ENCODE data around the gene WIPF2. TPM values are rescaled to one million over a fixed set of nuclear protein-coding genes. Genes with fewer than 3 reads are reported as not detected.

WIPF2 gene
- polyA plus RNA-seq, 2 of the 4 experiments (the other 2 are of a cell fraction) = 13.8 to 21.5 TPM

- DNase-seq (ENCODE audit: low read depth in 1 of 2, low spot score in 1 of 2) (peak in 1 of 2 experiments; percentile 46), FAIRE-seq (no peak), ATAC-seq (peak in 1 of 2 experiments; percentile 42; a peak in 2 of 6 replicates)
- H3K27ac ChIP-seq = no peak overlapping the region
- H3K9me3 ChIP-seq = no peaks in the 10 kb centered on the region
- ChIA-PET POLR2A (no interaction called here), CTCF (interaction anchor here (1.1 to 50.4 kb wide), 13 partner anchors 1 to 288 kb away, joined by 3 to 2395 read pairs (median 5); partner anchors contain the start of genes CDC6, GJD3 and RARA)
- H3K4me3 ChIP-seq = no peak overlapping the region
- 64% methylated on average over 4 of the region's 4 CpGs for WGBS (ENCODE audit: missing lambda C conversion rate)
- no peak overlapping the region for H3K4me2 ChIP-seq
- TF ChIP-seq USF2 (IDR thresholded peaks at IDR 0.05) (no peak), SMC3 (IDR thresholded peaks at IDR 0.05) (peak; percentile 74), RAD21 (conservative IDR thresholded peaks at IDR 0.05 in 1 of 2, IDR thresholded peaks at IDR 0.05 in 1 of 2) (peak; percentile 69 to 73), FOXS1 (CRISPR knock-in tag; IDR thresholded peaks at IDR 0.05) (no peak), CEBPB (IDR thresholded peaks at IDR 0.05) (no peak), HEYL (CRISPR knock-in tag; IDR thresholded peaks at IDR 0.05) (no peak), CTCF (IDR thresholded peaks at IDR 0.05) (peak; percentile 62), EHMT2 (IDR thresholded peaks at IDR 0.05; ENCODE audit: low read depth) (no peak), HOXA7 (CRISPR knock-in tag; IDR thresholded peaks at IDR 0.05) (no peak)
- peaks cover 19% of the 10 kb centered on the region for H3K4me1 ChIP-seq
These were observed 82.2 kb downstream of the WIPF2 start for GRCh38 chr17:40301315-40301714.

- peaks cover 38% of the 10 kb centered on the region for H3K4me1 ChIP-seq
- ChIA-PET CTCF (interaction anchor here (0.6 to 50.4 kb wide), 50 partner anchors 0 to 407 kb away, joined by 3 to 2395 read pairs (median 4); partner anchors contain the start of genes CDC6, GJD3, RARA and TOP2A), POLR2A (interaction anchor here (1.5 to 2.9 kb wide), 2 partner anchors 48 to 52 kb away, joined by 5 to 13 read pairs; no protein-coding TSS in a partner anchor)
- H3K9me3 ChIP-seq = no peaks in the 10 kb centered on the region
- H3K4me2 ChIP-seq = no peak overlapping the region
- FAIRE-seq = peak; percentile 70
- no peak for TF ChIP-seq MYC (IDR thresholded peaks at IDR 0.05; ENCODE audit: borderline replicate concordance, low read length)
- TF ChIP-seq RAD21 (conservative IDR thresholded peaks at IDR 0.05 in 1 of 2, IDR thresholded peaks at IDR 0.05 in 1 of 2) = peak; percentile 96 to 98
- peak; percentile 100 for TF ChIP-seq SMC3 (IDR thresholded peaks at IDR 0.05)
- no peak for TF ChIP-seq HOXA7 (CRISPR knock-in tag; IDR thresholded peaks at IDR 0.05)
- TF ChIP-seq CTCF (IDR thresholded peaks at IDR 0.05) = peak; percentile 97
- peak; percentile 36 for TF ChIP-seq CHD2 (IDR thresholded peaks at IDR 0.05; ENCODE audit: low read length, partially characterized antibody)
- no peak for TF ChIP-seq MAX (IDR thresholded peaks at IDR 0.05)
- no peak for TF ChIP-seq PBX3 (IDR thresholded peaks at IDR 0.05)
- no peak for TF ChIP-seq NPAS2 (CRISPR knock-in tag; IDR thresholded peaks at IDR 0.05; ENCODE audit: borderline replicate concordance)
- TF ChIP-seq MAZ (IDR thresholded peaks at IDR 0.05; ENCODE audit: borderline replicate concordance, low read depth, low read length) = no peak
- no peak for TF ChIP-seq CEBPB (IDR thresholded peaks at IDR 0.05)
- WGBS (ENCODE audit: missing lambda C conversion rate) = 48% methylated on average over 4 of the region's 4 CpGs
- peak; percentile 65 to 79 for ATAC-seq
- DNase-seq (ENCODE audit: low read depth in 1 of 2, low spot score in 1 of 2) = peak; percentile 71 to 78
- peak overlapping the region; percentile 17 to 47; a peak in 4 of 6 replicates for H3K27ac ChIP-seq
- no peak overlapping the region for H3K4me3 ChIP-seq
These were observed 84.0 kb downstream of the WIPF2 start for GRCh38 chr17:40303009-40303657.
